ENCODE data around the gene SKIC8. TPM values are rescaled to one million over a fixed set of nuclear protein-coding genes. Genes with fewer than 3 reads are reported as not detected.

SKIC8 gene
- total RNA-seq, 3 donors from 2014 or later (not counting 1 experiment from before 2014, with no cell fraction given) = 20.7 to 24.9 (median 21.4) TPM

- Mint-ChIP-seq H3K27ac (no peak overlapping the region), H3K9me3 (no peaks in the 10 kb centered on the region), H3K36me3 (no peaks in the 10 kb centered on the region), H3K4me1 (peaks cover 2 to 4% of the 10 kb centered on the region in 2 donors), H3K27me3 (ENCODE audit: low read depth in 2 of 2) (peaks cover 4 to 7% of the 10 kb centered on the region in 2 donors), H3K4me3 (no peak overlapping the region)
- no peak overlapping the region for H3K27ac ChIP-seq (ENCODE audit: low read length)
- ATAC-seq = no peak
- no peak for TF ChIP-seq CTCF (IDR thresholded peaks at IDR 0.05)
- no peak for DNase-seq
- no peak overlapping the region for H3K4me3 ChIP-seq (ENCODE audit: low read length)
- H3K36me3 ChIP-seq (ENCODE audit: control insufficient read depth, insufficient read depth, low read length) = no peaks in the 10 kb centered on the region
- intact Hi-C loops (cut with micrococcal nuclease) = loop anchor here (10.0 kb wide), 1 partner anchor 180 kb away; no protein-coding TSS in a partner anchor
- H3K9me3 ChIP-seq (ENCODE audit: control insufficient read depth, insufficient read depth, low read length) = no peaks in the 10 kb centered on the region
- H3K27me3 ChIP-seq (ENCODE audit: control insufficient read depth, insufficient read depth, low read length) = no peaks in the 10 kb centered on the region
- H3K4me1 ChIP-seq (ENCODE audit: control insufficient read depth, insufficient read depth, low read length) = peaks cover 5% of the 10 kb centered on the region
- WGBS (ENCODE audit: insufficient coverage) = 92% methylated on average over 8 of the region's 9 CpGs
Observed at GRCh38 chr15:78304216-78305066, 5.0 kb upstream of the SKIC8 start.

- peaks cover 11 to 14% of the 10 kb centered on the region in 2 donors for H3K4me1 Mint-ChIP-seq
- intact Hi-C loops (cut with micrococcal nuclease) = loop anchor here (10.0 kb wide), 1 partner anchor 182 kb away; no protein-coding TSS in a partner anchor
- H3K9me3 Mint-ChIP-seq = no peaks in the 10 kb centered on the region
- 92% methylated on average over 5 of the region's 5 CpGs for WGBS (ENCODE audit: insufficient coverage)
- no peak overlapping the region for H3K27ac ChIP-seq (ENCODE audit: low read length)
- peak overlapping the region in 1 of 2 donors; percentile 23 for H3K27ac Mint-ChIP-seq
- H3K36me3 ChIP-seq (ENCODE audit: control insufficient read depth, insufficient read depth, low read length) = no peaks in the 10 kb centered on the region
- peaks cover under 1 to 4% of the 10 kb centered on the region in 2 donors for H3K27me3 Mint-ChIP-seq (ENCODE audit: low read depth in 2 of 2)
- no peak for DNase-seq
- H3K36me3 Mint-ChIP-seq = no peaks in the 10 kb centered on the region
- H3K4me3 Mint-ChIP-seq = peak overlapping the region; percentile 53
- H3K9me3 ChIP-seq (ENCODE audit: control insufficient read depth, insufficient read depth, low read length) = no peaks in the 10 kb centered on the region
- H3K4me3 ChIP-seq (ENCODE audit: low read length) = no peak overlapping the region
- no peak for TF ChIP-seq CTCF (IDR thresholded peaks at IDR 0.05)
- no peaks in the 10 kb centered on the region for H3K27me3 ChIP-seq (ENCODE audit: control insufficient read depth, insufficient read depth, low read length)
- H3K4me1 ChIP-seq (ENCODE audit: control insufficient read depth, insufficient read depth, low read length) = peaks cover 14% of the 10 kb centered on the region
- no peak for ATAC-seq
Observed at GRCh38 chr15:78302579-78303312, 3.3 kb upstream of the SKIC8 start.

GRCh38 chr15:78301828-78302227 lies 2.4 kb upstream of the SKIC8 start:
- peak overlapping the region; percentile 21 to 51 for H3K27ac Mint-ChIP-seq

More at GRCh38 chr15:78301828-78302227, 2.4 kb upstream of the SKIC8 start:
- H3K27me3 Mint-ChIP-seq (ENCODE audit: low read depth in 2 of 2) = peaks cover 0 to 2% of the 10 kb centered on the region in 2 donors
- H3K4me3 Mint-ChIP-seq = peak overlapping the region; percentile 59
- Histone ChIP-seq H3K36me3 (ENCODE audit: control insufficient read depth, insufficient read depth, low read length) (no peaks in the 10 kb centered on the region), H3K4me3 (ENCODE audit: low read length) (no peak overlapping the region), H3K27me3 (ENCODE audit: control insufficient read depth, insufficient read depth, low read length) (no peaks in the 10 kb centered on the region), H3K4me1 (ENCODE audit: control insufficient read depth, insufficient read depth, low read length) (peaks cover 14% of the 10 kb centered on the region), H3K27ac (ENCODE audit: low read length) (no peak overlapping the region), H3K9me3 (ENCODE audit: control insufficient read depth, insufficient read depth, low read length) (no peaks in the 10 kb centered on the region)
- peaks cover 11 to 14% of the 10 kb centered on the region in 2 donors for H3K4me1 Mint-ChIP-seq
- WGBS (ENCODE audit: insufficient coverage) = 78% methylated on average over 1 of the region's 3 CpGs
- H3K36me3 Mint-ChIP-seq = no peaks in the 10 kb centered on the region
- no peak for TF ChIP-seq CTCF (IDR thresholded peaks at IDR 0.05)
- ATAC-seq (no peak), DNase-seq (no peak)
- intact Hi-C loops (cut with micrococcal nuclease) = loop anchor here (10.0 kb wide), 1 partner anchor 183 kb away; no protein-coding TSS in a partner anchor
- no peaks in the 10 kb centered on the region for H3K9me3 Mint-ChIP-seq
